ENCODE measurements around the gene MBTPS2.

DNA sequence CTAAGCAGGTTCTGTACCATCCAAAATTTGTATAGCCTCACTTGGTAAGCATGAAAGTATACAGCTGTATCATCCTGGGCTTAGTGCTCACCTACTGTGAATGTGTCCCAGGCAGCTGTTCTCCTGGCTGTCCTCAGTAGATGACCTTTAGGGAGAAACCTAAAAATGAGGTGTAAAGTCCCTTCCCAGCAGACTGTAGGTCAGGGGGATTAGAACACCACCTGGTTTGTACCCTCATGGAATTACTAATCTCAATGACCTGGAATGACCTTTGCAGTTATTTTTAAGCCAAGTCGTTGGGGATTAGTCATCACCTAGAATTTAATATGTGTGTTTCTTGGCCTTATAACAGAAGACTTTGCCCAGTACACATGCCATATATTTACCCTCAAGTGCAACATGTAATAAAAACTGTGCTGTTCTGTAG, 39.1 kb upstream of the MBTPS2 start:
- TF ChIP-seq, protein P1, sequence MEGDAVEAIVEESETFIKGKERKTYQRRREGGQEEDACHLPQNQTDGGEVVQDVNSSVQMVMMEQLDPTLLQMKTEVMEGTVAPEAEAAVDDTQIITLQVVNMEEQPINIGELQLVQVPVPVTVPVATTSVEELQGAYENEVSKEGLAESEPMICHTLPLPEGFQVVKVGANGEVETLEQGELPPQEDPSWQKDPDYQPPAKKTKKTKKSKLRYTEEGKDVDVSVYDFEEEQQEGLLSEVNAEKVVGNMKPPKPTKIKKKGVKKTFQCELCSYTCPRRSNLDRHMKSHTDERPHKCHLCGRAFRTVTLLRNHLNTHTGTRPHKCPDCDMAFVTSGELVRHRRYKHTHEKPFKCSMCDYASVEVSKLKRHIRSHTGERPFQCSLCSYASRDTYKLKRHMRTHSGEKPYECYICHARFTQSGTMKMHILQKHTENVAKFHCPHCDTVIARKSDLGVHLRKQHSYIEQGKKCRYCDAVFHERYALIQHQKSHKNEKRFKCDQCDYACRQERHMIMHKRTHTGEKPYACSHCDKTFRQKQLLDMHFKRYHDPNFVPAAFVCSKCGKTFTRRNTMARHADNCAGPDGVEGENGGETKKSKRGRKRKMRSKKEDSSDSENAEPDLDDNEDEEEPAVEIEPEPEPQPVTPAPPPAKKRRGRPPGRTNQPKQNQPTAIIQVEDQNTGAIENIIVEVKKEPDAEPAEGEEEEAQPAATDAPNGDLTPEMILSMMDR (conservative IDR thresholded peaks at IDR 0.05; ENCODE audit: low read depth, low read length): no peak
- no peak for TF ChIP-seq EZH2 (IDR thresholded peaks at IDR 0.05; ENCODE audit: borderline replicate concordance, low read depth, low read length, poor library complexity, severe bottlenecking)
